ENCODE data around the gene OSGEP. TPM values are rescaled to one million over a fixed set of nuclear protein-coding genes. Genes with fewer than 3 reads are reported as not detected.
A peak's percentile ranks its signal among the peaks of the same experiment; 100 is the strongest.

The OSGEP gene
- total and polyA plus RNA-seq, 2 of the 13 experiments (the other 11 are each of a cell fraction or from before 2014, with no cell fraction given): 39.7 to 41.1 TPM

DNA sequence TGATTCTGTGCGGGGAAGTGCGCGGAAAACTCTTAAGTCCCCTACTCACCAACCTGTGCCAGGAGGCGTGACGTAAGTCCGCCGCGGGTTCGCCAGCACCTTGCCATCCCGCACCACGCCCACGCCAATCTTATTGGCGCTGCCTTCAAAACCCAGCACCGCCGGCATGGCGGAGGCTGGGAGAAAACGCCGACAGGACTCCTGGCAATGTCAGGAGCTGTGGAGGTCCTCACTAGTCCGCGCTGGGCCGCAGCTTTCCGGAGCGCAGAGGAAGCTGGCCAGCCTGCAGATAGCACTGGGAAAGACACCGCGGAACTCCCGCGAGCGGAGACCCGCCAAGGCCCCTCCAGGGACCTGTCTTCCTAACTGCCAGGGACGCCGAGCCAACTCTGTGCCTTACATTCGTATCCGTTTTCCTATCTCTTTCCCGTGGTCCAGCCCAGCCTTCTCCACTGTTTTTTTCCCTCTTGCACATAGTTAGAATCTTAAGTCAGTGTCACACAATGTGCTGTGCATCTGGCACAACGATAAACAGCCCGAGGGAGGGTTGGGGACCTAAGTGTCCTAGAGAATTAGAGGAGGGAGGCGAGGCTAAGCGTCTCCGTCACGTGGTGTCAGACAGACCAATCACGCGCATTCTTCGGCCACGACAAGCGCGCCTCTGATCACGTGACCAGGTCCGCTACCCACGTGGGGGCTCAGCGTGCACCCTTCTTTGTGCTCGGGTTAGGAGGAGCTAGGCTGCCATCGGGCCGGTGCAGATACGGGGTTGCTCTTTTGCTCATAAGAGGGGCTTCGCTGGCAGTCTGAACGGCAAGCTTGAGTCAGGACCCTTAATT, at the start of gene OSGEP, which contains the start of gene APEX1 (continued):
- TF ChIP-seq, protein P1, sequence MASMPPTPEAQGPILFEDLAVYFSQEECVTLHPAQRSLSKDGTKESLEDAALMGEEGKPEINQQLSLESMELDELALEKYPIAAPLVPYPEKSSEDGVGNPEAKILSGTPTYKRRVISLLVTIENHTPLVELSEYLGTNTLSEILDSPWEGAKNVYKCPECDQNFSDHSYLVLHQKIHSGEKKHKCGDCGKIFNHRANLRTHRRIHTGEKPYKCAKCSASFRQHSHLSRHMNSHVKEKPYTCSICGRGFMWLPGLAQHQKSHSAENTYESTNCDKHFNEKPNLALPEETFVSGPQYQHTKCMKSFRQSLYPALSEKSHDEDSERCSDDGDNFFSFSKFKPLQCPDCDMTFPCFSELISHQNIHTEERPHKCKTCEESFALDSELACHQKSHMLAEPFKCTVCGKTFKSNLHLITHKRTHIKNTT (CRISPR knock-in tag; IDR thresholded peaks at IDR 0.05): no peak
- TF ChIP-seq ZNF468 (CRISPR knock-in tag; IDR thresholded peaks at IDR 0.05) (no peak), ZNF335 (CRISPR knock-in tag; IDR thresholded peaks at IDR 0.05) (peak; percentile 100), DMAP1 (CRISPR knock-in tag; IDR thresholded peaks at IDR 0.05) (peak; percentile 100), WIZ (CRISPR knock-in tag; IDR thresholded peaks at IDR 0.05) (no peak), FIP1L1 (IDR thresholded peaks at IDR 0.05; ENCODE audit: borderline replicate concordance, insufficient read depth, low read depth, low read length) (no peak), ZNF883 (CRISPR knock-in tag; IDR thresholded peaks at IDR 0.05; ENCODE audit: not compliant biosample characterization) (peak; percentile 34), ZNF543 (CRISPR knock-in tag; IDR thresholded peaks at IDR 0.05) (peak; percentile 93), ATF2 (CRISPR knock-in tag; IDR thresholded peaks at IDR 0.05) (peak; percentile 52), HNRNPK (IDR thresholded peaks at IDR 0.05; ENCODE audit: low read depth, low read length, poor library complexity, severe bottlenecking) (no peak), CSRNP2 (CRISPR knock-in tag; conservative IDR thresholded peaks at IDR 0.05; ENCODE audit: low read depth) (no peak), TRIM22 (IDR thresholded peaks at IDR 0.05) (peak; percentile 95; the same call in 1 of the 2 replicates), RELA (CRISPR knock-in tag; IDR thresholded peaks at IDR 0.05) (no peak), DPF2 (CRISPR knock-in tag; IDR thresholded peaks at IDR 0.05; ENCODE audit: borderline replicate concordance, low read depth) (no peak), ZNF616 (CRISPR knock-in tag; IDR thresholded peaks at IDR 0.05; ENCODE audit: low read depth) (peak; percentile 33; the same call in 1 of the 2 replicates), NFYB (CRISPR knock-in tag; IDR thresholded peaks at IDR 0.05) (peak; percentile 87), NFATC3 (CRISPR knock-in tag; IDR thresholded peaks at IDR 0.05) (0 out of 2 replicates have a peak, but pooled peaks have one; percentile 28), TBL1XR1 (IDR thresholded peaks at IDR 0.05; ENCODE audit: borderline replicate concordance, low read length, partially characterized antibody) (peak; percentile 79), ZNF775 (CRISPR knock-in tag; IDR thresholded peaks at IDR 0.05; ENCODE audit: borderline replicate concordance) (peak; percentile 85; the same call in 1 of the 2 replicates), EP300 (IDR thresholded peaks at IDR 0.05; ENCODE audit: low read depth in 2 of 2, low read length in 2 of 2) (peak in 1 of 2 experiments; percentile 7; a peak in 2 of 4 replicates), EP300 (CRISPR knock-in tag; IDR thresholded peaks at IDR 0.05; ENCODE audit: borderline replicate concordance) (peak; percentile 53)
- TF ChIP-seq, protein P2, sequence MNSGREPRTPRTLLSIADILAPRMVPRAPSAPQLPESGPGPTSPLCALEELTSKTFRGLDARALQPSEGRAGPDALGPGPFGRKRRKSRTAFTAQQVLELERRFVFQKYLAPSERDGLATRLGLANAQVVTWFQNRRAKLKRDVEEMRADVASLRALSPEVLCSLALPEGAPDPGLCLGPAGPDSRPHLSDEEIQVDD (CRISPR knock-in tag; IDR thresholded peaks at IDR 0.05; ENCODE audit: borderline replicate concordance): peak; percentile 94; the same call in 1 of the 2 replicates
- TF ChIP-seq, protein P3, sequence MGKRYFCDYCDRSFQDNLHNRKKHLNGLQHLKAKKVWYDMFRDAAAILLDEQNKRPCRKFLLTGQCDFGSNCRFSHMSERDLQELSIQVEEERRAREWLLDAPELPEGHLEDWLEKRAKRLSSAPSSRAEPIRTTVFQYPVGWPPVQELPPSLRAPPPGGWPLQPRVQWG (CRISPR knock-in tag; IDR thresholded peaks at IDR 0.05; ENCODE audit: borderline replicate concordance, low read depth): no peak
